KMS-11 (cell line): ENCODE data around the gene PPARG.

Experiments used
- H2AFZ ChIP-seq: fragments of 200-600 bp; sonication (generic); 2 replicates; pipeline ENCODE4 v1.6.1; 2016; ENCODE audit warnings: antibody characterized with exemption, mixed run types, low read depth
- H3K27ac ChIP-seq: fragments of 200-600 bp; sonication (generic); 2 replicates; pipeline ENCODE4 v1.6.1; 2016; ENCODE audit warnings: mild to moderate bottlenecking, mixed run types
- H3K27me3 ChIP-seq: fragments of 200-600 bp; sonication (generic); 2 replicates; pipeline ENCODE4 v1.6.1; 2017; ENCODE audit warnings: mild to moderate bottlenecking, low read depth, mixed run types, moderate library complexity; ENCODE audit not compliant: insufficient read depth
- H3K36me3 ChIP-seq: fragments of 200-600 bp; sonication (generic); 2 replicates; pipeline ENCODE4 v1.6.1; 2017; ENCODE audit warnings: mild to moderate bottlenecking, mixed run types; ENCODE audit not compliant: insufficient read depth
- H3K4me1 ChIP-seq: fragments of 200-600 bp; sonication (generic); 2 replicates; pipeline ENCODE4 v1.6.1; 2016; ENCODE audit warnings: mild to moderate bottlenecking, low read depth, mixed run types; ENCODE audit not compliant: poor library complexity, severe bottlenecking
- H3K4me2 ChIP-seq: fragments of 200-600 bp; sonication (generic); 2 replicates; pipeline ENCODE4 v1.7.0; 2016; ENCODE audit warnings: mild to moderate bottlenecking, mixed run types
- H3K4me3 ChIP-seq: fragments of 200-600 bp; sonication (generic); IDR thresholded peaks from 2 replicates; pipeline ENCODE4 v1.6.1; 2017; ENCODE audit warnings: low read depth, low read length, mixed read lengths; ENCODE audit not compliant: insufficient read depth
- H3K79me2 ChIP-seq: fragments of 200-600 bp; sonication (generic); 2 replicates; pipeline ENCODE4 v1.6.1; 2016; ENCODE audit warnings: low read depth, mixed run types; ENCODE audit not compliant: insufficient read depth
- H3K9ac ChIP-seq: fragments of 200-600 bp; sonication (generic); 2 replicates; pipeline ENCODE4 v1.6.1; 2016; ENCODE audit warnings: mild to moderate bottlenecking, mixed run types
- H4K20me1 ChIP-seq: fragments of 200-600 bp; sonication (generic); 2 replicates; pipeline ENCODE4 v1.6.1; 2016; ENCODE audit warnings: mild to moderate bottlenecking, mixed run types; ENCODE audit not compliant: insufficient read depth
- CTCF ChIP-seq: fragments of 200-600 bp; sonication (generic); conservative IDR thresholded peaks from 2 replicates; pipeline ENCODE4 v1.6.1; 2017; ENCODE audit warnings: low read depth, mild to moderate bottlenecking, antibody characterized with exemption, low read length, moderate library complexity, mixed read lengths

Gene PPARG

GRCh38 chr3:12440927-12441714, 152.3 kb downstream of the PPARG start:
- H3K36me3 ChIP-seq = no peaks in the 10 kb centered on the region

GRCh38 chr3:12442654-12443501, 154.0 kb downstream of the PPARG start:
- TF ChIP-seq CTCF = no peak
- Histone ChIP-seq H3K4me1 (no peaks in the 10 kb centered on the region), H3K27me3 (no peaks in the 10 kb centered on the region), H3K9ac (no peak overlapping the region), H3K4me3 (no peak overlapping the region), H3K4me2 (no peak overlapping the region), H2AFZ (no peak overlapping the region), H4K20me1 (no peaks in the 10 kb centered on the region), H3K27ac (no peak overlapping the region), H3K36me3 (no peaks in the 10 kb centered on the region), H3K79me2 (no peaks in the 10 kb centered on the region)

More at GRCh38 chr3:12440927-12441714, 152.3 kb downstream of the PPARG start:
- Histone ChIP-seq H3K4me1 (no peaks in the 10 kb centered on the region), H4K20me1 (no peaks in the 10 kb centered on the region), H3K27ac (no peak overlapping the region), H3K27me3 (no peaks in the 10 kb centered on the region), H3K4me3 (no peak overlapping the region), H3K79me2 (no peaks in the 10 kb centered on the region), H3K9ac (no peak overlapping the region), H3K4me2 (no peak overlapping the region), H2AFZ (no peak overlapping the region)
- no peak for TF ChIP-seq CTCF

- no peaks in the 10 kb centered on the region for H3K4me1 ChIP-seq
- H3K27ac ChIP-seq = no peak overlapping the region
- no peak for TF ChIP-seq CTCF
- no peaks in the 10 kb centered on the region for H4K20me1 ChIP-seq
- no peak overlapping the region for H3K4me3 ChIP-seq
- no peaks in the 10 kb centered on the region for H3K79me2 ChIP-seq
- no peaks in the 10 kb centered on the region for H3K36me3 ChIP-seq
- no peak overlapping the region for H3K9ac ChIP-seq
- no peaks in the 10 kb centered on the region for H3K27me3 ChIP-seq
- H3K4me2 ChIP-seq = no peak overlapping the region
- H2AFZ ChIP-seq = no peak overlapping the region
These were observed 155.1 kb downstream of the PPARG start for GRCh38 chr3:12443781-12444522.

GRCh38 chr3:12444582-12445471, 156.0 kb downstream of the PPARG start:
- no peak overlapping the region for H3K27ac ChIP-seq
- H3K4me3 ChIP-seq = no peak overlapping the region
- no peak for TF ChIP-seq CTCF
- no peaks in the 10 kb centered on the region for H3K27me3 ChIP-seq
- no peaks in the 10 kb centered on the region for H3K36me3 ChIP-seq
- no peak overlapping the region for H3K4me2 ChIP-seq
- no peaks in the 10 kb centered on the region for H3K79me2 ChIP-seq
- no peaks in the 10 kb centered on the region for H4K20me1 ChIP-seq
- no peak overlapping the region for H2AFZ ChIP-seq
- no peaks in the 10 kb centered on the region for H3K4me1 ChIP-seq
- no peak overlapping the region for H3K9ac ChIP-seq
